ENCODE measurements around the gene FAAP100.

Gene FAAP100

DNA sequence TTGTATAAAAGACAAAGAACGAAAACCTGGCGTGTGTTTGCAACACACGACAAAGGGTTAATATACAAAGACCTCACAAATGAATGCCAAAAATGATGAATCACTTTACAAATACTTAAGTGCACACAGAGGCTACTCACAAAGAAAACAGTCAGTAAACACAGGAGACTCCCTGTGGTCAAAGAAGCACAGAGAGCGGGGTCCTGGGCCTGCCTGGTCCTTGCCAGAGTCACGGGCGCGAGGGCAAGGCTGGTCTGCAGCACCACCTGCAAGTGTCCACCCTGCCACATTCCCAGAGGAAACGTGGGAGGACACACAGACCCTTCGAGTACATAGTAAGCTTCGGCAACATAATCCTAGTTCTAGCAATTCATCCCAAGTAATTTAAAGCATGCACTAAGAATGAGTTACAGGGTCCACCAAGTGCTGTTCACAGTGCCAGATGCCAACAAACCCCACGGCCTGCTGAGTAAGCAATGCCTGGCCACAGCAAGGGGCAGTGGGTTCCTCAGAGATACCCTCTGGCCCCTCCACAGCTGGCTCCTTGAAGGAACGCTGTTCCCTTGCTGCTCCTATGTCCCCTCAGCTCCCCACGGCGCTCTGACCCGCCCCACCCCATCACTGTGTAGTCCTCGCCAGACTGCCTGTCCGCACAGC lies 24.6 kb upstream of the FAAP100 start:
- no peak for DNase-seq (ENCODE audit: low spot score)

- DNase-seq (ENCODE audit: low spot score): no peak
These were observed 23.7 kb upstream of the FAAP100 start for GRCh38 chr17:81575836-81576235.

DNA sequence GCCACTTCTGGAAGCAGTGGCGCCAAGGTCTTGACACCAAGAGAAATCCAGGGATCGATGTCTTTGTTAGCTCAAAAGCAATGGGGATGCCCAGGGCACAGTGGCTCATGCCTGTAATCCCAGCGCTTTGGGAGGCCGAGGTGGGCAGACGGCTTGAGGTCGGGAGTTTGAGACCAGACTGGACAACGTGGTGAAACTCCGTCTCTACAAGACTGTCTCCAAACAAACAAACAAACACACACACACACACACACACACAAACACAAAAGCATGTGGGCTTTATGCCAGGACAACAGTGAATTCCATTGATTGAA lies 22.4 kb upstream of the FAAP100 start:
- no peak for DNase-seq (ENCODE audit: low spot score)

GRCh38 chr17:81573794-81574642 lies 21.9 kb upstream of the FAAP100 start:
- no peak for DNase-seq (ENCODE audit: low spot score)

GRCh38 chr17:81572563-81573168 lies 20.5 kb upstream of the FAAP100 start:
- DNase-seq (ENCODE audit: low spot score): no peak

DNA sequence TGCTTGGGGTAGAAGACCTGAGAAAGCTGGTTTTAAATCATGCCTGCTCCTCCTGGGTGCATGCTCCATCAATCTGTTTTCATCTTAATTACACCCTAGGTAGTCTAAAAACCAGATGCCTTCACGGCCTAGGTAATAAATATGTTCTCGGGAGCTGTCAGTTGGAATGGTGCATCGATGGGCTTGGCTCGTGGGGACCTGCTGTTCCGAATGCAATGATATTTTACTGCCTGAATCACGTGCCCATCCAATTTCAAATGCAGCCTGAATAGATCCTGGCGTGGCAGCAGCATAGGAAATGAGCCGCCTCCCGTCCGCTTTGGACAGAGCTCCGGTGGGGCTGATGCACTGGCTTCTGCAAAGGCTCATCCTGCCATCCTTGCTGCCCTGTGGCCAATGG lies 18.8 kb upstream of the FAAP100 start:
- no peak for DNase-seq (ENCODE audit: low spot score)

GRCh38 chr17:81569986-81570514 lies 17.9 kb upstream of the FAAP100 start:
- no peak for DNase-seq (ENCODE audit: low spot score)

GRCh38 chr17:81568416-81568815 lies 16.3 kb upstream of the FAAP100 start:
- no peak for DNase-seq (ENCODE audit: low spot score)

DNA sequence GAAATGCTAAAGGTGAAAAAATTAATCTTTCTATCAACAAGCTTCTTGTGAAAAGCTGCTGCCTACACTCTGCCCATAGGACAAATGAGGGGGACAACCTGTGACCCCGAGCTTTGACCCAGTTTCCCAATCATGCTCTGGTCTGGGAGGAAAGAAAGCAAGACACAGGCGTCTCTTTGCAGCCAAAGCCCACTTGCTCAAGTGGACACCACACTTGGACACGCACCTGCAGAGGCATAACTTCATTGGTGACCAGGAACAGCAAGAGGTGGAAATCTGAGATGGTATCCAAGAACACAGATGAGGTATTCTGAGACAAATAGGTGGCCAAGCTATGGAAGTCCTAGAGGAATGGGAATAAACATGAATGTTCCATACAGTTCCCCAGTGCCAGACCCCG lies 15.0 kb upstream of the FAAP100 start:
- DNase-seq (ENCODE audit: low spot score): no peak

DNA sequence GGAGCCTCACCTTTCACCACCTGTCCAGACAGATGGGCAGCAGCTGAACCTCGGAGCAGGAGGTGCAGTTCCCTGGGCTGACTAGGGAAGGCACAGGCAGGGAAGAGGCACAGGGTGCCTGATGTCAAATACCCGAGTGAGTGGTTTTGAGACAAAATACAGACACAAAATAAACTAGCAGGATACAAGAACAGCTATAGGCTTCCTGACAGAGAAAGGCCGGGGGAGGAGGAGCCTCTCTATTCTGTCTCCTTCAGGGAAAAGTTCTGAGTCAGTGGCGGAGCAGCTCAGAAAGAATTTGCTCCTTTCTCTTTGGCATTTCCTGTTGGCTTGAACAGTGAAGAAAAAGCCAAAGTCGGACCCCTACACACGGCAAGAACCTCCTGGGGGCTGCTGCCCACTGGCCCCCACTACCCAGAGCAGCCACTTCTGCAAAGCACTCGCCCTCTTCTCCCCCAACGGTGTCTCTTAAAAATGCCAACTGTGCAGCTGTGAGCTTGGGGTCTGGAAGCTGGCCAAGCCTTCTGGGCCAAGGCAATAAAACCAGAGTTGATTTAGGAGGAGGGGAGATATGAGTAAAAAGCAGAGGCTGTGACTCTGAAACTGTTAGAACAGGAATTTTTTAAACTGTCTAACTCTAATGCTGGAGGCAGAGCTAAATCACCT lies 14.4 kb upstream of the FAAP100 start:
- no peak for DNase-seq (ENCODE audit: low spot score)

DNA sequence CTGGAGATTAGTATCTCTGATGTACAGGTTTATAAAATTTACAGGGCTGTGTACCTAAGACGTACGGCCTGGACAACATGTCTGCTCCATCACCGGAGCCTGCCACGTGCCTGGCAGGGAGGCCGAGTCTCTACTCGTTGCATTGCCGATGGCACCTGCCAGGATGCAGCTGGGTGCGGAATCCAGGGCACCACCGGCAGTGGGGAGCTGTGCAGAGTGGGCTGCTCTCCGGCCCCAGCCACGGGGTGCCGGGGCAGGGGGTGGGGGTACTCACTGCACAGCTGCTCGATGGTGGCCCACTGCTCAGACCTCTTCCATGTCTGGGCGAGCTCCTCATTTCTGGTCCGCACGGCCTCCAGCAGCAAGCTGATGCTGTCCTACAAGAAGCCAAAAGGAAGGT lies 13.1 kb upstream of the FAAP100 start:
- no peak for DNase-seq (ENCODE audit: low spot score)

GRCh38 chr17:81564778-81565177 lies 12.6 kb upstream of the FAAP100 start:
- DNase-seq (ENCODE audit: low spot score): no peak

- DNase-seq (ENCODE audit: low spot score): no peak
These were observed 11.9 kb upstream of the FAAP100 start for GRCh38 chr17:81563861-81564586.

GRCh38 chr17:81561494-81561885 lies 9.3 kb upstream of the FAAP100 start:
- DNase-seq (ENCODE audit: low spot score): no peak

GRCh38 chr17:81558941-81559806 lies 7.0 kb upstream of the FAAP100 start:
- DNase-seq (ENCODE audit: low spot score): no peak

DNA sequence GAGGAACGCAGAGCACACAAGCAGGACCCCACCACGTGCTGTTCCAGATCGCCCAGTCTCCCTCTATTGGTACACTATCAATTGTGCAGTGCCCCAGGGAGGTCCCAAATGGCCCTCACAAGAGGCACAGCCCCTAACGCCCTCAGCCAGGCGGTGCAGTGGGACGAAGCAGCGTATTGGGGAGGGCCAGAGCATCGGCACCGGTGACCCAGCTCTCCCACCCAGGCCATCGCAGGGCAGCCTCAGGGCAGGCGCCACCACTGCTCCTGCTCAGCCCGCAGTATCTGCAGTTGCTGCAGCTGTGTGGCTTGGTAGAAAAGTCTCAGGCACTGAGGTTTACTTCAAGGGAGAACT lies 5.9 kb upstream of the FAAP100 start:
- no peak for DNase-seq (ENCODE audit: low spot score)

DNA sequence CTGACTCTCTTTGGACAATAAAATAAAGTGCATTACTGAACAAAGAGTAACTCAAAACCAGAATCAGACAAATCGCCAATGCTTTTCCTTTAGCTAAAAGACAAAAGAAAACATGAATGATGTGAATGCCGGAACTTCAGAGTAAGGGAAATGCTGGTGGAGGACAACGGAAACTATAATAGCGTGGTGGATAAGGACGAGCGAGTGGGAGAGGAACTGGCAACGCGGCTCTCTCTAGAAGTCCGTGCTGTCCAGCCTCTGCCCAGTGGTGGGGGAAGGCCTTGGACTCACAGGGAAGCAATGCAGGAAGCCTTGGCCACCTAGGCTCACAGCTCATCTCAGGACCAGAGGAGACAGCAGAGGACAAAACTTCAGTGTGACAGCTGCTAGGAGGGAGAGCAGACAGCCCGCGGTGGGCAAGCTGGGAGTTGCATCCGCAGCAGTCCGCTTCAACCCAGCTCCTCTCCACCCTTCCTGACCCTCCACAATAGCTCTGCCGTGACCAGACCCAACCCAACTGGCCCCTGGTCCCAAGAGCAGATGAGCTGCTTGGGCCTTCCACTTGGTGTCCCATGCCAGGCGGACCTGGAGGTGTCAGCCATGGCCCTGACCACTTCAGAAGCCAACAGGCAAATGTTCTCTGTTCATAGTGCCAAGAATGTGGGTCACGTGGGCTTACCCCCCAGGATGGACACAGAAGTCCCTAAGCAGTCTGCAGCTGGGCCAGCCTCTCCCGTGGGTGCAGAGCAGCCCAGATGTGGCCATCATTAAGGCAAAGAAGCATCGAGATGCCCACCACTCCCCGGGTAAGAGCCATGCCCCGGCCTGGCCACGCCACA lies 5.3 kb upstream of the FAAP100 start:
- DNase-seq (ENCODE audit: low spot score): no peak

DNA sequence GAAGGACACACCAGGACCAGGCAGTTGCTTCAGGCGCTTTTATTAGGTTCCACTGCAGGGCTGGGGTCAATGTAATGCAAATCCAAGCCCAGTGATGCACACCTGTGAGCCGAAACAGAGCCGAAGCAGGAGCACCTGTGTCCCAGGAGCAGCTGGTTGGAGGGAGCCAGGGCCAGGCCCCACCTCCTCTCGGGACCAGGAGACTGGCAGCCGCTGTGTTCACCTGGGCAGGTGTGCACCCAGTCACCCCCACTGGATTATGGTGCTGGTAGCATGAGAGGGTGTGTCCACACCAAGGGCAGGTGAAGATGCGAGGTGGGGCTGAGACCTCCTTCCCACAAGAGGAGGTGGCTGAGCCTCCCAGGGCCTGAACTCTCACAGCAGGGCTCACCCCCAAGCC lies 4.7 kb upstream of the FAAP100 start:
- DNase-seq (ENCODE audit: low spot score): no peak

- no peak for DNase-seq (ENCODE audit: low spot score)
These were observed 4.1 kb upstream of the FAAP100 start for GRCh38 chr17:81556175-81556691.

- DNase-seq (ENCODE audit: low spot score): no peak
These were observed 1.5 kb upstream of the FAAP100 start for GRCh38 chr17:81553616-81554181.
